Nephron (organoid): ENCODE data around the gene EIF3M.

ENCODE experiments used
- H3K27ac Mint-ChIP-seq, 3 experiments: 2 replicates each; pipeline ENCODE4 v1.8.0; 2020; ENCODE audit warnings: mixed read lengths in 3 of 3, mild to moderate bottlenecking in 2 of 3, moderate library complexity in 1 of 3
- H3K27me3 Mint-ChIP-seq: 2 replicates; pipeline ENCODE4 v1.8.0; 2021; ENCODE audit warnings: low read depth, mild to moderate bottlenecking, moderate library complexity, mixed read lengths
- H3K36me3 Mint-ChIP-seq: 2 replicates; pipeline ENCODE4 v1.8.0; 2020; ENCODE audit warnings: low read depth, mixed read lengths
- H3K4me1 Mint-ChIP-seq: 2 replicates; pipeline ENCODE4 v1.8.0; 2020; ENCODE audit warnings: mixed read lengths
- H3K4me3 Mint-ChIP-seq, 3 experiments: 2 replicates each; pipeline ENCODE4 v1.8.0; 2020; ENCODE audit warnings: mild to moderate bottlenecking in 3 of 3, mixed read lengths in 3 of 3, moderate library complexity in 2 of 3
- H3K9me3 Mint-ChIP-seq: 2 replicates; pipeline ENCODE4 v1.8.0; 2020; ENCODE audit warnings: mixed read lengths
- TF ChIP-seq, protein P1 (sequence below), 3 experiments: fragments of 200-600 bp; sonication (generic); IDR thresholded peaks; one replicate each; pipeline ENCODE4 v1.5.0; 2021; ENCODE audit warnings: antibody characterized with exemption in 3 of 3; ENCODE audit not compliant: unreplicated experiment in 3 of 3

EIF3M gene

DNA sequence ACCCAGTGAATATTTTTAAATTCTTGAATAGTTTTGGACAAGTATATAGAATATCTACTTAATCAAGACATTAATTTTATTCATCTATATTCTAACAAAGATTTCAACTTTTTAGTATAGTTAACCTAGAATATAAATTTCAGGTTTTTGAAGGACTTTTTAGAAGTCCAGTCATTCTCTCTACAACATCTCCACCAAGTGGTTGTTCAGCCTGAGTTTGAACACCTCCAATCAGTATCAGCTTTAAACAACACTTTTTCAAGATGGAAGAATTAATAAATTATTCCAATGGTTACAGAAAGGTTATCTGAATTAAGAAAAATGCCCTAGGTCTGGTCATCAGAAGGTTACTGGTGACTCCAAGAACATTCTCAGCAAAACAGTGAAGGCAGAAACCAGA lies 31.8 kb downstream of the EIF3M start:
- peaks cover 6% of the 10 kb centered on the region for H3K36me3 Mint-ChIP-seq
- H3K4me1 Mint-ChIP-seq = peaks cover 23% of the 10 kb centered on the region
- H3K9me3 Mint-ChIP-seq = peaks cover 12% of the 10 kb centered on the region
- H3K4me3 Mint-ChIP-seq = no peak overlapping the region
- H3K27me3 Mint-ChIP-seq = peaks cover 9% of the 10 kb centered on the region
- H3K27ac Mint-ChIP-seq = no peak overlapping the region
- TF ChIP-seq, protein P1, sequence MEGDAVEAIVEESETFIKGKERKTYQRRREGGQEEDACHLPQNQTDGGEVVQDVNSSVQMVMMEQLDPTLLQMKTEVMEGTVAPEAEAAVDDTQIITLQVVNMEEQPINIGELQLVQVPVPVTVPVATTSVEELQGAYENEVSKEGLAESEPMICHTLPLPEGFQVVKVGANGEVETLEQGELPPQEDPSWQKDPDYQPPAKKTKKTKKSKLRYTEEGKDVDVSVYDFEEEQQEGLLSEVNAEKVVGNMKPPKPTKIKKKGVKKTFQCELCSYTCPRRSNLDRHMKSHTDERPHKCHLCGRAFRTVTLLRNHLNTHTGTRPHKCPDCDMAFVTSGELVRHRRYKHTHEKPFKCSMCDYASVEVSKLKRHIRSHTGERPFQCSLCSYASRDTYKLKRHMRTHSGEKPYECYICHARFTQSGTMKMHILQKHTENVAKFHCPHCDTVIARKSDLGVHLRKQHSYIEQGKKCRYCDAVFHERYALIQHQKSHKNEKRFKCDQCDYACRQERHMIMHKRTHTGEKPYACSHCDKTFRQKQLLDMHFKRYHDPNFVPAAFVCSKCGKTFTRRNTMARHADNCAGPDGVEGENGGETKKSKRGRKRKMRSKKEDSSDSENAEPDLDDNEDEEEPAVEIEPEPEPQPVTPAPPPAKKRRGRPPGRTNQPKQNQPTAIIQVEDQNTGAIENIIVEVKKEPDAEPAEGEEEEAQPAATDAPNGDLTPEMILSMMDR (IDR thresholded peaks at IDR 0.05; ENCODE audit: unreplicated experiment in 3 of 3) = peak; percentile 62 to 69 (median 67)

GRCh38 chr11:32616903-32617302 lies 33.3 kb downstream of the EIF3M start:
- peaks cover 17% of the 10 kb centered on the region for H3K4me1 Mint-ChIP-seq
- H3K27ac Mint-ChIP-seq = no peak overlapping the region
- TF ChIP-seq, protein P1 (IDR thresholded peaks at IDR 0.05; ENCODE audit: unreplicated experiment in 3 of 3) = no peak
- H3K27me3 Mint-ChIP-seq = peaks cover 9% of the 10 kb centered on the region
- peaks cover 13% of the 10 kb centered on the region for H3K9me3 Mint-ChIP-seq
- no peak overlapping the region for H3K4me3 Mint-ChIP-seq
- H3K36me3 Mint-ChIP-seq = no peaks in the 10 kb centered on the region

DNA sequence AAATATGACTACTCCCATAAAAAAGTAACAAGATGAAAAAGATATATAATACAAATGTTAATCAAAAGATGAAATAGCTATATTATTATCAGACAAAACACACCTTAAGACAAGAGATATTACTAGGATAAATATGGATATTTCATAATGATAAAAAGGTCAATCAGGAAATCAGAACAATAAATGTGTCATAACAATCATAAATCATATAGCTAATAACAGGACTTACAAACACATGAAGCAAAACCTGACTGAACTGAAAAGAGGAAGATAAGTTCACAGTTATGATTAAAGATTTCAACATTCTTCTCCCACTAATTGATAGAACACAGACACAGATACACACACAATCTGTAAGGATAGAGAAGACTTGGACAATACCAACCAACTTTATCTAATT lies 47.2 kb downstream of the EIF3M start:
- Mint-ChIP-seq H3K27me3 (peaks cover 7% of the 10 kb centered on the region), H3K36me3 (no peaks in the 10 kb centered on the region), H3K4me3 (no peak overlapping the region), H3K9me3 (no peaks in the 10 kb centered on the region), H3K4me1 (no peaks in the 10 kb centered on the region), H3K27ac (no peak overlapping the region)
- TF ChIP-seq, protein P1 (IDR thresholded peaks at IDR 0.05; ENCODE audit: unreplicated experiment in 3 of 3) = no peak

- no peaks in the 10 kb centered on the region for H3K36me3 Mint-ChIP-seq
- TF ChIP-seq, protein P1 (IDR thresholded peaks at IDR 0.05; ENCODE audit: unreplicated experiment in 3 of 3) = no peak
- H3K9me3 Mint-ChIP-seq = no peaks in the 10 kb centered on the region
- no peaks in the 10 kb centered on the region for H3K4me1 Mint-ChIP-seq
- H3K27ac Mint-ChIP-seq = no peak overlapping the region
- H3K27me3 Mint-ChIP-seq = peaks cover 7% of the 10 kb centered on the region
- H3K4me3 Mint-ChIP-seq = no peak overlapping the region
These were observed 52.2 kb downstream of the EIF3M start for GRCh38 chr11:32635819-32636218.

DNA sequence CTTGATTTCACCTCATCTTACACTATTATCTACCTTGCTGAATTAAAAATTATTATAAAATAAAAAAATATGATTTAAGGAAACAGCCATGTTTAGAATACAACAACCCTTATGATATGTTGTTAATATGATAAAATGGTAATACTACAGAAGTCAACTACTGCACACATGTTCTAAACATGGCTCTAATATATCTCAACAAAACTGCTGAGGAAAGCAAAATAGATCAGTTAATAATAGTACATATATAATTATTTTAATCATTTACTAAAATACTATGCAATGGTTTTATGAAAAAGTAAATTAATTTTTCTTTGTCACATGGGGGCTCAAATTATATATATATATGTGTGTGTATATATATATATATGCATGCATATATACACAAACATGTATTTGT lies 57.7 kb downstream of the EIF3M start:
- H3K4me1 Mint-ChIP-seq = no peaks in the 10 kb centered on the region

DNA sequence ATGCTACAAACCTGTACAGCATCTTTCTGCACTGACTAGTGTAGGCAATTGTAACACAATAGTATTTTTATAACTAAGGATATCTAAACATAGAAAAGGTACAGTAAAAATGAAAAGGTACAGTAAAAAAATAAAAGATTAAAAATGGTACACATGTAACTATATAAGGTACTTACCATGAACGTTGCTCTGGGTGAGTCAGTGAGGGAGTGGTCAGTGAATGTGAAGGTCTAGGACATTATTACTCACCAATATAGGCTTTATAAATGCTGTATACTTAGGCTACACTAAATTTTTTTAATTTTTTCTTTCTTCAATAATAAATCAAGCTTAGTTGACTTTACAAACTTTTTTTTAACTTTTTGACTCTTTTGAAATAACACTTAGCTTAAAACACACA lies 59.9 kb downstream of the EIF3M start:
- Mint-ChIP-seq H3K4me3 (no peak overlapping the region), H3K36me3 (no peaks in the 10 kb centered on the region), H3K4me1 (no peaks in the 10 kb centered on the region), H3K27ac (no peak overlapping the region), H3K9me3 (no peaks in the 10 kb centered on the region), H3K27me3 (no peaks in the 10 kb centered on the region)
- TF ChIP-seq, protein P1 (IDR thresholded peaks at IDR 0.05; ENCODE audit: unreplicated experiment in 3 of 3) = no peak

More for the DNA sequence above, 57.7 kb downstream of the EIF3M start:
- Mint-ChIP-seq H3K4me3 (no peak overlapping the region), H3K27me3 (no peaks in the 10 kb centered on the region), H3K27ac (no peak overlapping the region), H3K36me3 (no peaks in the 10 kb centered on the region), H3K9me3 (no peaks in the 10 kb centered on the region)
- TF ChIP-seq, protein P1 (IDR thresholded peaks at IDR 0.05; ENCODE audit: unreplicated experiment in 3 of 3) = no peak
